Fibroblast of mammary gland (primary cell): ENCODE measurements around the gene EIF4G3.

ENCODE experiments used
- DNase-seq: peaks from one replicate; pipeline ENCODE4 v3.0.0-alpha.2; 2010; ENCODE audit warnings: low read depth
- H3K4me3 ChIP-seq: 2 replicates; pipeline ENCODE4 v1.5.1; 2011; ENCODE audit warnings: low read depth, mild to moderate bottlenecking, low read length, moderate library complexity; ENCODE audit not compliant: control insufficient read depth
- TF ChIP-seq, protein P1 (sequence below): conservative IDR thresholded peaks from 2 replicates; pipeline ENCODE4 v1.5.1; 2011; ENCODE audit warnings: low read depth, low read length, inconsistent platforms; ENCODE audit not compliant: control insufficient read depth, insufficient read depth

EIF4G3 gene

DNA sequence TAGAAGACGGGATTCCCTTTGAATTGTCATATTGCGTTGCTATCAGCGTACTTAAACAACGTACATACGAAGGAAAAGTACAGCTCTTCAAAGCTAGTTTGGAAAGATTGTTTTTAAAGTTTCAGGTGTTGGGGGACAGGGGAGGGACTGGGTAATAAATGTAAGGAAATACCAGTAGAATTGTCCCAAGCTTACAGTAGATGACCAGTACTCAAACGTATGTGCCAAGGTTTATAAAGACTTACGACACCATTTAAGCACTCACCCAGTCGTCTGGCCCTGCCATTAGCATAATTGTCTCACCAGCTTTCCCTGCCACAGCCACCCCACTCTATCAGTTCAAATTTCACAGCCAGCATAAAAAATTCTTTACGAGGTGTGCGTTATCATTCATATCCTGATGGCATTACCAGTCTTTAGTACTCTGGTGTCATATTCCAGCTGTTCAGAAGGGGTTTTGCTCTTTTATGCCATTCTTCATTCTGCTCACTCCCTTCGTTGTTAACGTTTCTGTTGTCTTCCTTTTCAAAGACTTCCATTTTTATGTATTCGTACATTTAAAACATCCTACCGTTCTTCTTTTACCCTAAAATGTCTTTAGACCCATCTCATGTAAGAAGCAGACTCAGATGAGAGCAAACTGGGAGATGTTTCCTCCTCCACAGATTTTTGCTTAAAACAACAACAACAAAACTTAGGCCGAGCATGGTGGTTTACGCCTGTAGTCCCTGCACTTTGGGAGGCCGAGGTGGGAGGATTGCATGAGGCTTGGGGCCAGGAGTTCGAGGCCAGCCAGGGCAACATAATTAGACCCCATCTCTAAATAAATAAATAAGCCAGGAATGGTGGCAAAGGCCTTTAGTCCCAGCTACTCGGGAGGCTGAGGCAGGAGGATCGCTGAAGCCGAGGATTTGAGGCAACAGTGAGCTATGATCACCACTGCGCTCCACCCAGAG lies 388.6 kb downstream of the EIF4G3 start:
- peak overlapping the region; percentile 64 for H3K4me3 ChIP-seq
- DNase-seq, result peak; percentile 70
- TF ChIP-seq, protein P1, sequence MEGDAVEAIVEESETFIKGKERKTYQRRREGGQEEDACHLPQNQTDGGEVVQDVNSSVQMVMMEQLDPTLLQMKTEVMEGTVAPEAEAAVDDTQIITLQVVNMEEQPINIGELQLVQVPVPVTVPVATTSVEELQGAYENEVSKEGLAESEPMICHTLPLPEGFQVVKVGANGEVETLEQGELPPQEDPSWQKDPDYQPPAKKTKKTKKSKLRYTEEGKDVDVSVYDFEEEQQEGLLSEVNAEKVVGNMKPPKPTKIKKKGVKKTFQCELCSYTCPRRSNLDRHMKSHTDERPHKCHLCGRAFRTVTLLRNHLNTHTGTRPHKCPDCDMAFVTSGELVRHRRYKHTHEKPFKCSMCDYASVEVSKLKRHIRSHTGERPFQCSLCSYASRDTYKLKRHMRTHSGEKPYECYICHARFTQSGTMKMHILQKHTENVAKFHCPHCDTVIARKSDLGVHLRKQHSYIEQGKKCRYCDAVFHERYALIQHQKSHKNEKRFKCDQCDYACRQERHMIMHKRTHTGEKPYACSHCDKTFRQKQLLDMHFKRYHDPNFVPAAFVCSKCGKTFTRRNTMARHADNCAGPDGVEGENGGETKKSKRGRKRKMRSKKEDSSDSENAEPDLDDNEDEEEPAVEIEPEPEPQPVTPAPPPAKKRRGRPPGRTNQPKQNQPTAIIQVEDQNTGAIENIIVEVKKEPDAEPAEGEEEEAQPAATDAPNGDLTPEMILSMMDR, result no peak

DNA sequence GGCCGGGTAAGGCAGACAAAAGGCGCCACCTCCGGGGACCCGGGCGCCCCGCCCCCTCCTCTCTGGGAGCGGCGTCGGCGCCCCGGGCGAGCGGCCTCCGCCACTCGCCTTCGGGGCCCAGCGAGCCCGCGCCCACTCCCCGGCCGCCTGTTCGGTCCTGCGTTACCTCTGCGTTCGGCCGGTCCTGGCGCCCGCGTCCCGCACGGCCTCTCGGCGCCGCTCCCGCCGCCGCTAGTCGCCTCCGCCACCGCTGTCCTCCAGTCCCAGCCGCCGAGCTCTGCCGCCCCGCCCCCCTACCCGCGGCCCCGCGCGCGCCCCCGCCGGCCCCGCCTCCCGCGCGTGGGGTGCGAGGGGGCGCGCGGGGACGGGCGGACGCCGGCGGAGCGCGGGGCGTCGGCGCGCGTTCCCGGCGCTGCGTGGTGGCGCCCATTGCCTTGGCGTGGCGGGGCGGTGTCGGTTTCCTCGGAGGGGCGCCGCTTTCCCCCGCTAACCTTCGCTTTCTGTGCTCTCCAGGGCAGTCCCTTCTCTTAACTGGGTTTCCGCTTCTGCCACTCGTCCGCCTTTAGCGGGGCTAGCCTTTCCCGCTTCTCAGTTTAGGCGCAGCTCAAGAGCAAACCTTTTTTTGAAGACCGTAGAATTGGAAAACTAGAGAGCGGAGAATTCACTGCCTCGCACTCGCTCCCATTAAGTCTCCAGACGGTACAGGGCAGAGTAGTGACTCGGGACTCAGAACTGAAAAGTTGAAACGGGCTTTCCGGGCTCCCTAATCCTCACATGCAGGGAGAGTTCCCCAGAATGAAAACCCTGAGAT lies 389.5 kb downstream of the EIF4G3 start, which contains the start of gene HP1BP3:
Gene HP1BP3 (minus strand): TSS at position 279 of the 811 bp plus-strand sequence. CDS start 6,867 bp downstream, outside the sequence.
- H3K4me3 ChIP-seq, result peak within 1 kb of the TSS; percentile 97
- TF ChIP-seq, protein P1, result no peak
- DNase-seq, result peak; percentile 59

DNA sequence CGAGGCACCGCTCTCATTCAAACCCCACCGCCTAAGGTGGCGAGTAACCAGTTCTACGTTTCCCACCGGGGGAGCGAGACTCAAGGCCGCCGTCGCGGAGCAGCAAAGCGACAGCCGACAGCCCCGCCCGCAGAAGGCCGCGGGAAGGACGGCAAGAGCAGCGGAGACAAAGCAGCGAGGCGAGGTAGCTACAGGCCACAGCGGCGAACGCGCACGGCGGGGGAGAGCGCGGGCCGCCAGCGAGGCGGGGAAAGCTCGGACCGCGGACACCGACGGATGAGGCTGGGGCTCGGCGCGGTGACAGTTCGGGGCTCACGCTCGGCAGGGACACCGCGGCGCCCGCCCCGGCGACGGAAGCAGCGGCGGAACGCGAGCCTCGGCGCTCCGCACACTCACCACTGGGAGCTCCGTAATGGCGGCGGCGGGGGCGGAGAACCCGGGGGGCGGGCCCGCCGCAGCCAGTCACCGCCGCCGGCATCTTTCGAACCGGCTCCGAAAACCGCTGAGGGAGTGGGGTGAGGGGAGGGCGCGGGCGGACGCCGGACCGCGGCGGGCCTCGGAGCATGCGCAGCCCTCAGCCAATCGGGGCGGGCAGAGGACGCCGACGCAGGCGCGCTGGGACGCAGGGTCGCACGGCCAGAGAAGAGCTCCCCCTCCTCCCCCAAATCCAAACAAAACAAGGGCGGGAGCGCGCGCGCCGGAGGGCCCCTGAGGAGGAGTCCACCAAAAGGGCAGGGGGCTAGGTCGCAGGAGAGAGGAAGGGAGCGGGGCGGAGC lies 390.3 kb downstream of the EIF4G3 start:
- peak overlapping the region; percentile 97 for H3K4me3 ChIP-seq
- peak; percentile 89 for DNase-seq
- TF ChIP-seq, protein P1, result no peak

DNA sequence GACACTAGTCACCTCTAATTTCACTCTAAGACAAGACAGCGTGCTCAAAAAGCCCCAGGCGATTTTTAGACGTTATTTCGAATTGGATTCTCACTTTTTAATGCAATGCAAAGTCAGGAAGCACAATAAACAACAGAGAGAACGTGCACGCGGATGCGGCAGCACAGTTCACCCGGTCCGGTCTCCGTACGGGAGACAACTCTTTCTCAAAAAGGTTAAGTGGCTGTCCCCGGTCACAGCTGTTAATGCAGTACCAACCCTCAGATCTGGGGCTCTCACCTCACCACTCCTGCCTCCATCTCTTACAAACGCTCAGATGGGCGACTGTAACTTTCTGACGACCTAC lies 390.8 kb downstream of the EIF4G3 start:
- peak overlapping the region; percentile 97 for H3K4me3 ChIP-seq
- TF ChIP-seq, protein P1, result no peak
- DNase-seq, result peak; percentile 4

DNA sequence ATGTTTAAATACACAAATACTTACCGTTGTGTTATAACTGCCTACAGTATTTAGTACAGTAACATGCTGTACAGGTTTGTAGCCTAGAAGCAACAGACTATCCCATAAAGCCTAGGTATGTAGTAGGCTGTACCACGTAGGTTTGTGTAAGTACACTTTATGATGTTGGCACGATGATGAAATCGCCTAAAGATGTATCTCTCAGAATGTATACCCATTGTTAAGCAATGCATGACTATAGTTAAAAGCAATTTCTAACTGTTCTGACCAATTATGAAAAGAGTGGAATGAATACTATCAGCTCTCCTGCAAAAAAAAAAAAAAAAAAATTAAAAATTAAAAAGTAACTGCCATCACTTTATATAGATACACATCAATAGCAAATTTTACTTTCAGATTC lies 401.0 kb downstream of the EIF4G3 start:
- TF ChIP-seq, protein P1, result no peak
- no peak for DNase-seq
- H3K4me3 ChIP-seq, result no peak overlapping the region

DNA sequence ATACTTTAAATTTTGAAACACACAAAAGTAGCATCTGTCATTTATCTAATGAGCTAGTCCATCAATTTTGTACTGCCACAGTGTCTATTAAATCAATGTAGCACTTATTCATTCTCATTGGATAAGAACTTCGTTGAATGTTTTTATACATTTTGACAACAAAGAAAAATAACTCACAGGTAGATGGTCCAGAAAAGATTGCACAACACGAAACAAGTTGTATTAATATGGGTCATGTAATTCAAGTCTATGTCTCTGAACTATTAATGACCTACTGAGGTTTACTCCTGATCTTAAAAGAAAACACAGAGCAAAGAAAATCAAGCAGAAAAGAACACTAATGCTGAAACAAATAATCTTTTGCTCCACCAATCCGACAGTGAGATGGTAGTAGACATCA lies 404.9 kb downstream of the EIF4G3 start:
- no peak overlapping the region for H3K4me3 ChIP-seq
- no peak for DNase-seq
- TF ChIP-seq, protein P1, result no peak
